ENCODE results near the gene ELK4.

DNA sequence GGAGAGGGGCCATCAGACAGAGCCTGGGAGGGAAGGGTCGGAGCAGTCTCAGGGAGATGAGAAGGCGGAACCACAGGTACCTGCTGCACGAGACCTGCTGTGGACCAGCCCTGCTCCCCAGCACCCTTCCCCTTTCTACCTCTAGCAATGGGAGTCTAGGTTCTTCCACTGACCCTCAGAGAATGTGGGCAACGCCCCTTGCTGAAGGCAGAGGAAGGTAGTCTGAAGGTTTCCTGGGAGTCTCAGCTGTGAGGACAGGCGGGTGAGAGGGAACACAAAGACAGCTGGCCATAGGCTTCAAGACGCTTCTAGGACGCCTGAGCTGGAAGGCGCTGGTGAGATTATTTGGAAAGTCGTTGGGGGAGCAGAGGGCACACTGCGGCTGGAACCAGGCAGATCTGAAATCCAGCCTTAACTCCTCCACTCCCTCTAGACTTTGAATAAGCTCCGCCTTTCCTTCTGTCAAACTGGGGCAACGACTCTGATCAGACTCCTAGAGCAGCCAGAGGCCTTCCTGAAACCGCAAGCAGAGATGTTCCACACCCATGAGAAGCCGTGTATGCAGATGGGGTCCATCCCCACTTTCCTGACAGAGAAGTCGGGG lies 30.4 kb upstream of the ELK4 start:
- no peak for TF ChIP-seq CTCF (conservative IDR thresholded peaks at IDR 0.05 in 1 of 2, IDR thresholded peaks at IDR 0.05 in 1 of 2; ENCODE audit: low read depth in 1 of 2, low read length in 2 of 2)
- no peak for TF ChIP-seq EZH2 (IDR thresholded peaks at IDR 0.05; ENCODE audit: low read length, missing control alignments)
